Upper lobe of right lung (tissue), 1 donor: Measurements from ENCODE around the gene PLEKHA4. TPM values are rescaled to one million over a fixed set of nuclear protein-coding genes. Genes with fewer than 3 reads are reported as not detected.

Experiments
- ATAC-seq: fragments of 200-7000 bp; cut with Tn5 transposase; one replicate; pipeline ENCODE4 v1.9.1; 2020; ENCODE audit warnings: mild to moderate bottlenecking, moderate library complexity
- DNase-seq: peaks from one replicate; pipeline ENCODE4 v3.0.0-alpha.2; 2020
- H3K27ac ChIP-seq: fragments of 200-600 bp; one replicate; pipeline ENCODE4 v1.8.0; 2022
- H3K27me3 ChIP-seq: fragments of 200-600 bp; one replicate; pipeline ENCODE4 v1.8.0; 2022; ENCODE audit warnings: mild to moderate bottlenecking
- H3K36me3 ChIP-seq: fragments of 200-600 bp; one replicate; pipeline ENCODE4 v1.8.0; 2022
- H3K4me1 ChIP-seq: fragments of 200-600 bp; one replicate; pipeline ENCODE4 v1.8.0; 2022
- H3K4me3 ChIP-seq: fragments of 200-600 bp; one replicate; pipeline ENCODE4 v1.8.0; 2022; ENCODE audit warnings: mild to moderate bottlenecking
- H3K9me3 ChIP-seq: fragments of 200-600 bp; one replicate; pipeline ENCODE4 v1.8.0; 2022
- CTCF ChIP-seq: fragments of 200-600 bp; IDR thresholded peaks from one replicate; pipeline ENCODE4 v1.8.0; 2022; ENCODE audit warnings: antibody characterized with exemption
- intact Hi-C: fragments of 100-400 bp; cut with DNase I; formaldehyde crosslinking; loops from one replicate; pipeline ENCODE4 v1.11.0; 2022
- total RNA-seq: library from RNA; stranded (reverse); fragmentation: NEBNext Ultra II Directional; extraction: Animal tissue kit (Norgen Biotek cat#: 25700); gene quantifications from one replicate; pipeline ENCODE4 v1.2.1, GENCODE V29; 2021
- donor health status: DM: no; HTN: yes; CAD: no; lungs with severe emphysema.

PLEKHA4 gene
- total RNA-seq, 1 donor from 2014 or later, result 16.0 TPM

GRCh38 chr19:48867746-48868113, 687 bp downstream of the PLEKHA4 start:
- Histone ChIP-seq H3K27ac (peak overlapping the region; percentile 73), H3K4me3 (peak overlapping the region; percentile 38), H3K9me3 (no peaks in the 10 kb centered on the region), H3K4me1 (peaks cover 15% of the 10 kb centered on the region), H3K36me3 (no peaks in the 10 kb centered on the region), H3K27me3 (no peaks in the 10 kb centered on the region)
- intact Hi-C loops, result no loop called here
- DNase-seq, result no peak
- TF ChIP-seq CTCF, result no peak
- no peak for ATAC-seq

GRCh38 chr19:48867123-48867745, 1.2 kb downstream of the PLEKHA4 start:
- Histone ChIP-seq H3K36me3 (no peaks in the 10 kb centered on the region), H3K4me3 (peak overlapping the region; percentile 38), H3K27me3 (no peaks in the 10 kb centered on the region), H3K27ac (no peak overlapping the region), H3K9me3 (no peaks in the 10 kb centered on the region), H3K4me1 (peaks cover 15% of the 10 kb centered on the region)
- intact Hi-C loops, result no loop called here
- TF ChIP-seq CTCF, result no peak
- DNase-seq (no peak), ATAC-seq (no peak)

GRCh38 chr19:48866692-48867091, 1.7 kb downstream of the PLEKHA4 start:
- H3K4me3 ChIP-seq, result no peak overlapping the region
- TF ChIP-seq CTCF, result no peak
- no peak overlapping the region for H3K27ac ChIP-seq
- no peaks in the 10 kb centered on the region for H3K27me3 ChIP-seq
- no peaks in the 10 kb centered on the region for H3K9me3 ChIP-seq
- ATAC-seq (no peak), DNase-seq (no peak)
- H3K36me3 ChIP-seq, result no peaks in the 10 kb centered on the region
- intact Hi-C loops, result no loop called here
- H3K4me1 ChIP-seq, result peaks cover 15% of the 10 kb centered on the region

GRCh38 chr19:48862827-48863226, 5.6 kb downstream of the PLEKHA4 start:
- H3K9me3 ChIP-seq, result no peaks in the 10 kb centered on the region
- ATAC-seq, result no peak
- intact Hi-C loops, result no loop called here

GRCh38 chr19:48861313-48861712, 7.1 kb downstream of the PLEKHA4 start:
- intact Hi-C loops, result no loop called here
- H3K4me3 ChIP-seq, result no peak overlapping the region
- TF ChIP-seq CTCF, result no peak
- no peak overlapping the region for H3K27ac ChIP-seq
- H3K27me3 ChIP-seq, result no peaks in the 10 kb centered on the region
- ATAC-seq, result no peak
- H3K4me1 ChIP-seq, result no peaks in the 10 kb centered on the region
- DNase-seq, result no peak
- no peaks in the 10 kb centered on the region for H3K36me3 ChIP-seq
- H3K9me3 ChIP-seq, result no peaks in the 10 kb centered on the region

More at GRCh38 chr19:48862827-48863226, 5.6 kb downstream of the PLEKHA4 start:
- no peak for DNase-seq
- no peak for TF ChIP-seq CTCF
- H3K4me3 ChIP-seq, result no peak overlapping the region
- peaks cover 7% of the 10 kb centered on the region for H3K4me1 ChIP-seq
- H3K27me3 ChIP-seq, result no peaks in the 10 kb centered on the region
- no peaks in the 10 kb centered on the region for H3K36me3 ChIP-seq
- no peak overlapping the region for H3K27ac ChIP-seq
